Measurements from ENCODE around the gene KCND1. TPM values are rescaled to one million over a fixed set of nuclear protein-coding genes. Genes with fewer than 3 reads are reported as not detected.

KCND1 gene
- total and polyA plus RNA-seq, 2 experiments from 2014 or later = 0.87 to 2.0 TPM

DNA sequence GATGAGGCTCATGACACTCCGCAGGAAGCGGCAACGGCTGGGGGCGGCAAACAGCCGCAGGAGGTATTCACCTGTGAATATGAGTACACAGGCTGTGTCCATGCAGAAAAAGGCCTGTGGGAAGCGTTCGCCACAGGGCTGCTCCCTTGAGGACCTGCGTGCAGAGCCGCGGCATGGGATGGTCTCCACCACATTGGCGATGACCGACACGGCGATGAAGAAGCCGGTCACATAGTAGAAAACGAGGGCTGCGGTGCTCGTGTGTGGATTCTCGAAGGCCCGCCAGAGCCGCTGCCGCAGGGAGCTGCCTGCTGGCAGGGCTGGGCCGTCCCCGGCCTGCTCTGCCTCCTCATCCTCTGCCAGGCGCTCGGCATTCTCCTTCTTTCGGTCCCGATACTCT, 2.2 kb downstream of the KCND1 start:
- 100% methylated on average over 24 of the region's 28 CpGs for WGBS (ENCODE audit: low lambda C conversion rate, missing lambda C conversion rate)
- H3K4me1 ChIP-seq (ENCODE audit: insufficient read depth) = no peaks in the 10 kb centered on the region
- no peaks in the 10 kb centered on the region for H3K79me2 ChIP-seq
- H3K4me2 ChIP-seq = no peak overlapping the region
- no peak overlapping the region for H3K27ac ChIP-seq
- no peak for DNase-seq (ENCODE audit: low spot score)
- no peaks in the 10 kb centered on the region for H3K9me2 ChIP-seq (replicated peaks; ENCODE audit: insufficient read depth)
- TF ChIP-seq EZH2 (IDR thresholded peaks at IDR 0.05; ENCODE audit: borderline replicate concordance) = no peak
- TF ChIP-seq EZH2phosphoT487 (IDR thresholded peaks at IDR 0.05; ENCODE audit: low read depth, severe bottlenecking, unreplicated experiment) = no peak
- no peak for TF ChIP-seq CTCF (IDR thresholded peaks at IDR 0.05; ENCODE audit: poor library complexity)
- H3K4me3 ChIP-seq = no peak overlapping the region
- no peaks in the 10 kb centered on the region for H3K36me3 ChIP-seq (replicated peaks; ENCODE audit: insufficient read depth, low read depth)
- H4K20me1 ChIP-seq (ENCODE audit: insufficient read depth, poor library complexity, severe bottlenecking) = no peaks in the 10 kb centered on the region
- H3K9me3 ChIP-seq (ENCODE audit: low read depth) = no peaks in the 10 kb centered on the region
- H3K27me3 ChIP-seq = no peaks in the 10 kb centered on the region
- no peak overlapping the region for H2AFZ ChIP-seq

GRCh38 chrX:48968377-48968776, 3.3 kb downstream of the KCND1 start:
- Histone ChIP-seq H3K79me2 (no peaks in the 10 kb centered on the region), H3K4me2 (no peak overlapping the region), H3K36me3 (replicated peaks; ENCODE audit: insufficient read depth, low read depth) (no peaks in the 10 kb centered on the region), H4K20me1 (ENCODE audit: insufficient read depth, poor library complexity, severe bottlenecking) (no peaks in the 10 kb centered on the region), H3K9me2 (replicated peaks; ENCODE audit: insufficient read depth) (no peaks in the 10 kb centered on the region), H2AFZ (no peak overlapping the region), H3K4me1 (ENCODE audit: insufficient read depth) (no peaks in the 10 kb centered on the region), H3K27ac (no peak overlapping the region), H3K9me3 (ENCODE audit: low read depth) (no peaks in the 10 kb centered on the region), H3K27me3 (no peaks in the 10 kb centered on the region), H3K4me3 (no peak overlapping the region)
- 72% methylated on average over 1 of the region's 1 CpG for WGBS (ENCODE audit: low lambda C conversion rate, missing lambda C conversion rate)
- TF ChIP-seq CTCF (IDR thresholded peaks at IDR 0.05; ENCODE audit: poor library complexity) (no peak), EZH2 (IDR thresholded peaks at IDR 0.05; ENCODE audit: borderline replicate concordance) (no peak), EZH2phosphoT487 (IDR thresholded peaks at IDR 0.05; ENCODE audit: low read depth, severe bottlenecking, unreplicated experiment) (no peak)
- DNase-seq (ENCODE audit: low spot score) = no peak

GRCh38 chrX:48966796-48967579, 4.7 kb downstream of the KCND1 start:
- Histone ChIP-seq H3K9me3 (ENCODE audit: low read depth) (no peaks in the 10 kb centered on the region), H3K9me2 (replicated peaks; ENCODE audit: insufficient read depth) (no peaks in the 10 kb centered on the region), H3K27ac (no peak overlapping the region), H3K27me3 (no peaks in the 10 kb centered on the region), H3K4me3 (no peak overlapping the region), H3K4me2 (no peak overlapping the region), H3K79me2 (no peaks in the 10 kb centered on the region), H3K36me3 (replicated peaks; ENCODE audit: insufficient read depth, low read depth) (no peaks in the 10 kb centered on the region), H3K4me1 (ENCODE audit: insufficient read depth) (no peaks in the 10 kb centered on the region), H4K20me1 (ENCODE audit: insufficient read depth, poor library complexity, severe bottlenecking) (no peaks in the 10 kb centered on the region), H2AFZ (no peak overlapping the region)
- no peak for TF ChIP-seq EZH2phosphoT487 (IDR thresholded peaks at IDR 0.05; ENCODE audit: low read depth, severe bottlenecking, unreplicated experiment)
- TF ChIP-seq EZH2 (IDR thresholded peaks at IDR 0.05; ENCODE audit: borderline replicate concordance) = no peak
- no peak for TF ChIP-seq CTCF (IDR thresholded peaks at IDR 0.05; ENCODE audit: poor library complexity)
- 85% methylated on average over 15 of the region's 15 CpGs for WGBS (ENCODE audit: low lambda C conversion rate, missing lambda C conversion rate)
- DNase-seq (ENCODE audit: low spot score) = no peak
